GM18511 (cell line): ENCODE measurements around the gene KNTC1.
A peak's percentile ranks its signal among the peaks of the same experiment; 100 is the strongest.
"Not testable (repeated sequence)": the region's sequence is repeated elsewhere in the genome, so short reads cannot be mapped to it uniquely, and the experiment has no call there.

Experiments used
- ATAC-seq: cut with Tn5 transposase; IDR thresholded peaks from one replicate; pipeline ENCODE4 v1.9.1; 2021; ENCODE audit warnings: mild to moderate bottlenecking, moderate library complexity; ENCODE audit not compliant: unreplicated experiment

The KNTC1 gene

DNA sequence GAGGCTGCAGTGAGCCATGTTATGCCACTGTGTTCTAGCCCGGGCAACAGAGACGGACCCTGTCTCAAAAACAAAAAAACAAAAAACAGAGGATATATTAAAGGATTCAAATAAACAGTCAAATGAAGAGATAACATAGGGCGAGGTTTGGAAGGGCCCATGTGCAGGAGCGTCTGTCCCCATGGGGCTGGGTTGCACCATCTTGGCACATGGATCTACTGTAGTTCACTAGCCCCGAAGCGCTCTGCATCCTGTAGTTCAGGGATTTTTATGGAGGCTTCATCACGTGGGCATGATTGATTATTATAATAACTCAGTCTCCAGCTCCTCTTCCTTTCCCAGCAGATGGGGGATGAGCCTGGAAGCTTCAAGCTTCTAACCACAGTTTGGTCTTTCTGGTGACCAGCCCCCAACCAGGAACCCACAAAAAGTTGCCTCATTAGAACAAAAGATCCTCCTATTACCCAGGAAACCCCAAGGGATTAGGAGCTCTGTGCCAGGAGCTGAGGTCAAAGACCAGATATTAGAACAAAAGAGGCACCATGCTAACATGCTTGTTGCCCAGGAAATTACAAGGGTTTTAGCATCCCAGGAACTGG is 116.3 kb downstream of the KNTC1 start:
- ATAC-seq = no peak

DNA sequence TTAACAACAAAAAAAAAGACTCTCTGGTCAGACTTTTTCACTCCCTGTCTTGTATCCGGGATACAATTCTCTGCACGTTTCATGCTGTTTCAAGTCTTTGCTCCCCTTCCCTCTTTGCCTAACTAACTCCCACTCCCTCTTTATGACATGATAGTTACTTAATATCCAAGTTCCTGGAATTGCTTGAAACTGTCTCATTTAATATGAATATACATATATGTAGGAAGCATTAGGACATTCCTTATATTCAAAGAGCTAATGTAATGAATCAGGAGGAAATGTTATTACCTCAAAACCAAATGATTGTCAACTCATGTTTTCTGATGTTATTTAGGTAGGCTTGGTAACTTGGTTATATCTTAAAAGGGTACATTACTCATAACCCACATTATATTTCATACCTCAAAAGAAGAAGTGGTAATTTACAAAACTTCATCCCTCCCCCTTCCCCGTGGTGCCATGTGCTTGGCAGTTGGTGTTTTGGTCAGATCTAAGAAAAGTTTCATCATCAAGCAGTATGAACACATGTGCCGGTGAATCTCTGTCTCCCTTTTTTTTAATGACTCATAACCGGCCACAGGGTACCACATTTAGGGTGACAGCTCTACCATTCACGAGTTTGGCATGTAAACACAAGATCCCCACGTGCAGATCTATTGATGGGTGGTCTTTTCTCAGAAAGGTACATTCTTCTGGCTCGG is 119.6 kb downstream of the KNTC1 start:
- peak; percentile 89 for ATAC-seq

DNA sequence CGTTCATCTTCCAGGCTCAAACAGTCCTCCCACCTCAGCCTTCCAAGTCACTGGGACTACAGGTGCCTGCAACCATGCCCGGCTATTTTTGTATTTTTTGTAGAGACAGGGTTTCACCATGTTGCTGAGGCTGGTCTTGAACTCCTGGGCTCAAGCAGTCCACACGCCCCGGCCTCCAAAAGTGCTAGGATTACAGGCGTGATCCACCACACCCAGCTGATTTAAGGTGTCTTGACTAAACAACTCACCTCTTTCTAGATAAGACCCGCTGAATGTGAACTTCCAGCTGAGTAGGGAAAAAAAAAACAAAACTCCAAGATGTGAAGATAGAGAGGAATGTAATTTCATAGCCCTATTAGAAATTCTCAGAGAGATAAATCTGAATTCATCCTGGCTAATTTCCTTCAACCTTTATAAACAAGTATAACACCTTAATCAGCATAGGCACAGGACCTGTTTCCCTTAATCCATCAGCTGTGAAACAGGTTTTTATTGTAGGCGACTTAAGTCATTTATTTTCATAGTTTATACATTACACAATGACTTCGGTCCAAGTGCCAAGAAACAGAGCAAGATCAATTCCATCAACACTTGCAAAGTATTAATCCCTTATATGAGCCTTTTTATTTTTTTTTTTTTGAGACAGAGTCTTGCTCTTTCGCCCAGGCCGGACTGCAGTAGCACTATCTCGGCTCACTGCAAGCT is 124.6 kb downstream of the KNTC1 start:
- no peak for ATAC-seq

- ATAC-seq = not testable (repeated sequence)
These were observed 126.2 kb downstream of the KNTC1 start for GRCh38 chr12:122653291-122653690.

GRCh38 chr12:122656298-122656697 is 129.2 kb downstream of the KNTC1 start:
- no peak for ATAC-seq

- no peak for ATAC-seq
These were observed 132.5 kb downstream of the KNTC1 start for GRCh38 chr12:122659579-122659978.

GRCh38 chr12:122661246-122661645 is 134.2 kb downstream of the KNTC1 start:
- ATAC-seq = no peak

DNA sequence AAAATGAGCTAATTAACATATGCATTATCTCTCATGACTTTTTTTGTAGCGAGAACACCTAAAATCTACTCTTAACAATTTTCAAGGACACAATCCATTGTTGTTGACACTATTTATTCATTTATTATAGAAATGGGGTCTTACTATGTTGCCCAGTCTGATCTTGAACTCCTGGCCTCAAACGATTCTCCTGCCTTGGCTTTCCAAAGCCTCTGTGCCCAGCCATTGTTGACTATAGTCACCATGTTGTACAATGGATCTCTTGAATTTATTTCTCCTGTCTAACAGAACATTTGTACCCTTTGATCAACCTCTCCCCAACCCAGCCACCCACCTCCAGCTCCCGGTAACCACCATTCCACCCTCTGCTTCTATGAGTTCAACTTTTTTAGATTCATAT is 134.9 kb downstream of the KNTC1 start:
- no peak for ATAC-seq

- ATAC-seq = no peak
These were observed 138.3 kb downstream of the KNTC1 start for GRCh38 chr12:122665349-122665748.

DNA sequence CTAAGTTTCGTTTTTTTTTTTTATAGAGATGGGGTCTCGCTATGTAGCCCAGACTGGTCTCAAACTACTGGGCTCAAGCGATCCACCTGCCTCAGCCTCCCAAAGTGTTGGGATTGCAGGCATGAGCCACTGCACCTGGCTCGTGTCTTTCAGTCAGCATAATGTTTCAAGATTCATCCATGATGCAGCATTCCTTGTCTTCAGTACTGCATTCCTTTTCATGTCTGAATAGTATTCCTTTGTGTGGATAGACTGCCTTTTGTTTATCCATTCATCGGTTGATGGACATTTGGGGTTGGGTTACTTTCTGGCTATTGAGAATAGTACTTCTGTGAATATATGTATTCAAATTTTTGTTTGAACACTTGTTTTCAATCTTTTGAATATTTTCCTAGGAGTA is 138.7 kb downstream of the KNTC1 start:
- ATAC-seq = no peak

DNA sequence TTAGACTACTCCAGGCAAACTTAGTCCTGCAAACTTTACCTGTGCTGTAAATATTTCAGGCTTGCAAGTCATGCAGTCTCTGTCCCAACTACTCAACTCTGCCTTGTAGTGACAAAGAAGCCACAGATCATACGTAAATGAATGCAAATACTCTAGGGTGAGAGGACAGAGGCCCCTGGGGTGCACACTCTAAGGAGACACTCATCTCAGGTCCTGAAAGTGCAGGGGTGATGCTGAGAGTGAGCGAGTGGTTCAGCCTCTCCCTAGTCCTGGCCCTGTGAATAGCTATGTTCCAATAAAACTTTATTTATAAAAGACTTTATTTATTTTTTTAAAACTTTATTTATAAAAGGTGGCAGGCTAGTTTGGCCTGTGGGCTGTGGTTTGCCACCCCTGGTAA is 141.2 kb downstream of the KNTC1 start:
- no peak for ATAC-seq

DNA sequence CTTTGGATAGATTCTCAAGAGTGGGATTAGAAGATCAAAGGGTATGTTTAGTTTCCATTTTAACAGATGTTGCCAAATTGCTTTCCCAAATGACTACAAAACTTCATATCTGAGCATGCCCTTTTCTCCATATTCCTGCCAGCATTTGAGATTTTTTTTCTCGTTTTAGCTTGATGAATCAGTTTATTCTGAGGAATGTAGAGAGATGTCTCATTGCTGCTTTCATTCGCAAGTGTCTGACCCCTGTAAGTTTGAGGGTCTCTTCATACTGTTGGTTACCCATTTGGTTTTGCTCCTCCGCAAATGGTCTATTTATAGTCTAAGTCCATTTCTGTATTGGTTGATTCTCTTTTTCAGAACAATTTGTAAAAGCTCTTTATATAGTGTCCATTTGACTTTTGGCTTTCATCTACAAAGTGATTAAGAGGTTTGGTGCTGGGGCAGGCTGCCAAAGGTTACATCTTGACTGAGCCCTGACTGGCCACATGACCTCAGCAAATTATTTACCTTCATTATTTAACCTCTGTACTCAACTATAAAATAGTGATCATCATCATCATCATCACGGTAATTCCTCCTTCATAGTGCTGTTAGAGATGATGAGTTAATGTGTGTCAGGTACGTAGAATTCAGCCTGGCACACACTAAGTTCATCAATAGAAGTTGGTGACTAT is 142.5 kb downstream of the KNTC1 start:
- no peak for ATAC-seq

DNA sequence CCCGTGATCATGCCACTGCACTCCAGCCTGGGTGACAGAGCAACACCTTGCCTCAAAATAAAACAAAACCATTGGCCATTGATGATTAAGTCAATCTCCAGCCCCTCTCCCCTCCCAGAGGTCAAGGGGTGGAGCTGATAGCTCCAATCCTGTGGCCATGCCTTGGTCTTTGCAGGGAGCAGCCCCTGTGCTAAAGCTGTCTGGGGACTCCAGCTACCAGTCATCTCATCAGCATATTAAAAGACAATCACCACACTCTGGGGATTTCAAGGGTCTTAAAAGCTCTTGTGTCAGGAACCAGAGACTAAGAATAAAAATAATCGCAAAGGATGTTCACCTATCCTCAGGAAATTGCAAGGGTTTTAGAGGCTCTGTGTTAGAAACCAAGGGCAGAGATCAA is 145.5 kb downstream of the KNTC1 start:
- ATAC-seq = no peak
